ENCODE measurements around the gene ASTN1. TPM values are rescaled to one million over a fixed set of nuclear protein-coding genes. Genes with fewer than 3 reads are reported as not detected.

The ASTN1 gene
- total and polyA plus RNA-seq, 2 experiments from 2014 or later = 1.1 TPM; not detected in 1

DNA sequence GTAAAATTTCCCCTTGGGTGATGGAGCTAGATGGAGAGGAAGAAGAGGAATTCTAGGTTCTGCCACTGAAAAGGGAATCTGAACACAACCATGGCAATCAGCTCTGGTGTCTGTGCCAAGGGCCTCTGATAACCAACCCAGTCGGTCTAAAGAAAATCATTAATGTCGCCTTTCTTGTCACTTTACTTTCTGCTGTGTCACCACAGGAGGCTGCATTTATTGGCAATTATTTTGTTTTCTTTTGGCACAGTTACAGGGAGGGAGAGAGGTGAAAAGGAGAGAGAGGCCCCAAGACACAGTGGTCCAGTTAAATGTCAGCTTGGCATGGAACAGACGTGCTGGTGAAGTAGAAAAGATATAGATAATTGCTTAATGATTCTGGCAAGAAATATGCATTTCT lies 287.0 kb downstream of the ASTN1 start:
- H3K9me2 ChIP-seq (replicated peaks; ENCODE audit: insufficient read depth) = no peaks in the 10 kb centered on the region
- no peaks in the 10 kb centered on the region for H4K20me1 ChIP-seq (ENCODE audit: insufficient read depth, poor library complexity, severe bottlenecking)
- no peak for DNase-seq (ENCODE audit: low spot score)
- H3K4me3 ChIP-seq = no peak overlapping the region
- WGBS (ENCODE audit: low lambda C conversion rate, missing lambda C conversion rate) = 80% methylated on average over 3 of the region's 3 CpGs
- peaks cover 7% of the 10 kb centered on the region for H3K27me3 ChIP-seq
- H3K27ac ChIP-seq = no peak overlapping the region
- no peaks in the 10 kb centered on the region for H3K4me1 ChIP-seq (ENCODE audit: insufficient read depth)
- H3K79me2 ChIP-seq = no peaks in the 10 kb centered on the region
- no peak overlapping the region for H2AFZ ChIP-seq
- no peak overlapping the region for H3K4me2 ChIP-seq
- TF ChIP-seq, protein P1, sequence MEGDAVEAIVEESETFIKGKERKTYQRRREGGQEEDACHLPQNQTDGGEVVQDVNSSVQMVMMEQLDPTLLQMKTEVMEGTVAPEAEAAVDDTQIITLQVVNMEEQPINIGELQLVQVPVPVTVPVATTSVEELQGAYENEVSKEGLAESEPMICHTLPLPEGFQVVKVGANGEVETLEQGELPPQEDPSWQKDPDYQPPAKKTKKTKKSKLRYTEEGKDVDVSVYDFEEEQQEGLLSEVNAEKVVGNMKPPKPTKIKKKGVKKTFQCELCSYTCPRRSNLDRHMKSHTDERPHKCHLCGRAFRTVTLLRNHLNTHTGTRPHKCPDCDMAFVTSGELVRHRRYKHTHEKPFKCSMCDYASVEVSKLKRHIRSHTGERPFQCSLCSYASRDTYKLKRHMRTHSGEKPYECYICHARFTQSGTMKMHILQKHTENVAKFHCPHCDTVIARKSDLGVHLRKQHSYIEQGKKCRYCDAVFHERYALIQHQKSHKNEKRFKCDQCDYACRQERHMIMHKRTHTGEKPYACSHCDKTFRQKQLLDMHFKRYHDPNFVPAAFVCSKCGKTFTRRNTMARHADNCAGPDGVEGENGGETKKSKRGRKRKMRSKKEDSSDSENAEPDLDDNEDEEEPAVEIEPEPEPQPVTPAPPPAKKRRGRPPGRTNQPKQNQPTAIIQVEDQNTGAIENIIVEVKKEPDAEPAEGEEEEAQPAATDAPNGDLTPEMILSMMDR (IDR thresholded peaks at IDR 0.05; ENCODE audit: poor library complexity) = no peak
- no peak for TF ChIP-seq EZH2phosphoT487 (IDR thresholded peaks at IDR 0.05; ENCODE audit: low read depth, severe bottlenecking, unreplicated experiment)
- TF ChIP-seq EZH2 (IDR thresholded peaks at IDR 0.05; ENCODE audit: borderline replicate concordance) = no peak
- H3K9me3 ChIP-seq (ENCODE audit: low read depth) = no peaks in the 10 kb centered on the region
- no peaks in the 10 kb centered on the region for H3K36me3 ChIP-seq (replicated peaks; ENCODE audit: insufficient read depth, low read depth)

DNA sequence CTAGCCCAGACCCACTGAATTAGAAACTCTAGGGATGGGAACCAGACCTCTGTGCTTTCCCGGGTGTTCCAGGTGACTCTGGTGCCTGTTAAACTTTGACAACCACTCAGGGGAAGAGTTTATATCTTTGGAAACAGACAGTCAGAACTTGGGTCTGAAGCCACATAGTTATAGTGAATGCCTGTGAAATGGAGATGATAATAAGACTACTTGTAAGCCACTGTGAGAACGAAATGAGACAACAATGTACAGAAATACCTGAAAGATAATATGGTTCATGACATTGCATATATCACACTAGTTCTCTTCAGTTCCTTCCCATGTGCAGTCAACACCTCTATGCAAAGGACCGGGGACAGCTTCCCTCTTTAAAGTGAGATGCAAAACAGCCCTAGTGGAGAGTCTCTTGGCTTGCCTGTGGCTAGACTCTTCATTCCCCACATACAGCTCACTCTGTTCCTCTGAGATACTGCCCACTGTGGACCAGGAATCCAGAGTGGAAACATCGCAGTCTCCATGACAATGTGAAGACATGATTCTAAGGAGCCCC lies 287.5 kb downstream of the ASTN1 start:
- Histone ChIP-seq H4K20me1 (ENCODE audit: insufficient read depth, poor library complexity, severe bottlenecking) (no peaks in the 10 kb centered on the region), H3K4me1 (ENCODE audit: insufficient read depth) (no peaks in the 10 kb centered on the region), H3K27ac (no peak overlapping the region), H2AFZ (no peak overlapping the region), H3K27me3 (peaks cover 2% of the 10 kb centered on the region), H3K4me3 (no peak overlapping the region), H3K9me3 (ENCODE audit: low read depth) (no peaks in the 10 kb centered on the region), H3K4me2 (no peak overlapping the region), H3K9me2 (replicated peaks; ENCODE audit: insufficient read depth) (no peaks in the 10 kb centered on the region), H3K79me2 (no peaks in the 10 kb centered on the region), H3K36me3 (replicated peaks; ENCODE audit: insufficient read depth, low read depth) (no peaks in the 10 kb centered on the region)
- no peak for DNase-seq (ENCODE audit: low spot score)
- WGBS (ENCODE audit: low lambda C conversion rate, missing lambda C conversion rate) = 86% methylated on average over 4 of the region's 4 CpGs
- TF ChIP-seq EZH2 (IDR thresholded peaks at IDR 0.05; ENCODE audit: borderline replicate concordance) (no peak), EZH2phosphoT487 (IDR thresholded peaks at IDR 0.05; ENCODE audit: low read depth, severe bottlenecking, unreplicated experiment) (no peak)
- TF ChIP-seq, protein P1 (IDR thresholded peaks at IDR 0.05; ENCODE audit: poor library complexity) = no peak

DNA sequence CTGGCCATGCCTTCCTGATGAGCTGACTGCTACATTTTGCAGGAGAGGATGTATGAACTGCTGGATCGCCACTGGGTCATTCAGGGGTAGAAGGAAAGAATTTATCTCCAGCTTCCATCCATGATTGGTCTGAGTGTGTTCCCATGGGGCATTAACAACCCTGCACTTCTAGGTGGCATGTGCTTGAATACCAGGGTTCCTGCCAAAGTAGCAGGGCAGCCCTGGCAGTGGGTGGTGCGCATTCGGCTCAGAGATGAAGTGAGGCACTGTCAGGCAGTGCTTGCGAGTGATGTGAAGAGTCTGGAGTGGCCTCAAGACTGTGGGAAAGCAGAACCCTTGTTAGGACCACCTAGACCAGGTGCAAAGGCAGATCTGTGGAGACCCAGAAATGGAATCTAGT lies 294.9 kb downstream of the ASTN1 start:
- no peaks in the 10 kb centered on the region for H3K79me2 ChIP-seq
- H2AFZ ChIP-seq = no peak overlapping the region

More for the DNA sequence above, 294.9 kb downstream of the ASTN1 start:
- 100% methylated on average over 4 of the region's 4 CpGs for WGBS (ENCODE audit: low lambda C conversion rate, missing lambda C conversion rate)
- TF ChIP-seq EZH2phosphoT487 (IDR thresholded peaks at IDR 0.05; ENCODE audit: low read depth, severe bottlenecking, unreplicated experiment) (no peak), EZH2 (IDR thresholded peaks at IDR 0.05; ENCODE audit: borderline replicate concordance) (no peak)
- TF ChIP-seq, protein P1 (IDR thresholded peaks at IDR 0.05; ENCODE audit: poor library complexity) = no peak
- Histone ChIP-seq H3K4me1 (ENCODE audit: insufficient read depth) (no peaks in the 10 kb centered on the region), H4K20me1 (ENCODE audit: insufficient read depth, poor library complexity, severe bottlenecking) (no peaks in the 10 kb centered on the region), H3K36me3 (replicated peaks; ENCODE audit: insufficient read depth, low read depth) (no peaks in the 10 kb centered on the region), H3K9me2 (replicated peaks; ENCODE audit: insufficient read depth) (no peaks in the 10 kb centered on the region), H3K9me3 (ENCODE audit: low read depth) (no peaks in the 10 kb centered on the region), H3K4me3 (no peak overlapping the region), H3K27me3 (no peaks in the 10 kb centered on the region), H3K27ac (no peak overlapping the region), H3K4me2 (no peak overlapping the region)
- DNase-seq (ENCODE audit: low spot score) = no peak
